ENCODE results near the gene RPA1.
A peak's percentile ranks its signal among the peaks of the same experiment; 100 is the strongest.

Gene RPA1

GRCh38 chr17:1943436-1943831 is 113.6 kb downstream of the RPA1 start:
- DNase-seq = no peak

- peak; percentile 60 for DNase-seq
These were observed 115.8 kb downstream of the RPA1 start for GRCh38 chr17:1945621-1946020.

- DNase-seq = no peak
These were observed 116.5 kb downstream of the RPA1 start for GRCh38 chr17:1946021-1946932.

- DNase-seq = no peak
These were observed 117.5 kb downstream of the RPA1 start for GRCh38 chr17:1947229-1947742.

GRCh38 chr17:1947743-1948516 is 118.1 kb downstream of the RPA1 start:
- DNase-seq = no peak

- DNase-seq = no peak
These were observed 118.7 kb downstream of the RPA1 start for GRCh38 chr17:1948517-1948825.

Data from NCI-H146 (cell line).